HG02943 (cell line): ENCODE data around the gene BOD1L2.

ENCODE experiments used
- ATAC-seq: cut with Tn5 transposase; IDR thresholded peaks from one replicate; pipeline ENCODE4 v1.9.1; 2021; ENCODE audit warnings: mild to moderate bottlenecking, low read depth, moderate library complexity; ENCODE audit not compliant: unreplicated experiment

BOD1L2 gene

GRCh38 chr18:57149531-57149930 is 2.6 kb downstream of the BOD1L2 start:
- no peak for ATAC-seq

GRCh38 chr18:57150081-57150480 is 3.2 kb downstream of the BOD1L2 start:
- ATAC-seq = no peak

- no peak for ATAC-seq
Measured at GRCh38 chr18:57150828-57151227, 3.9 kb downstream of the BOD1L2 start.

- ATAC-seq = no peak
Measured at GRCh38 chr18:57154191-57154830, 7.4 kb downstream of the BOD1L2 start.

- no peak for ATAC-seq
Measured at GRCh38 chr18:57164401-57164800, 17.5 kb downstream of the BOD1L2 start.

GRCh38 chr18:57167617-57168308 is 20.9 kb downstream of the BOD1L2 start:
- no peak for ATAC-seq

- no peak for ATAC-seq
Measured at GRCh38 chr18:57171026-57171425, 24.1 kb downstream of the BOD1L2 start.

- ATAC-seq = no peak
Measured at GRCh38 chr18:57175532-57175931, 28.6 kb downstream of the BOD1L2 start.

GRCh38 chr18:57185434-57185833 is 38.5 kb downstream of the BOD1L2 start:
- ATAC-seq = no peak

- no peak for ATAC-seq
Measured at GRCh38 chr18:57188851-57189557, 42.1 kb downstream of the BOD1L2 start.

- ATAC-seq = no peak
Measured at GRCh38 chr18:57190026-57190425, 43.1 kb downstream of the BOD1L2 start.

GRCh38 chr18:57194070-57194469 is 47.2 kb downstream of the BOD1L2 start:
- no peak for ATAC-seq

- ATAC-seq = no peak
Measured at GRCh38 chr18:57194622-57195021, 47.7 kb downstream of the BOD1L2 start.

GRCh38 chr18:57195341-57195740 is 48.5 kb downstream of the BOD1L2 start:
- no peak for ATAC-seq

- no peak for ATAC-seq
Measured at GRCh38 chr18:57197261-57197660, 50.4 kb downstream of the BOD1L2 start.

- no peak for ATAC-seq
Measured at GRCh38 chr18:57198073-57198472, 51.2 kb downstream of the BOD1L2 start.
